GM19328 (cell line): ENCODE measurements around the gene TPO.

Experiments
- ATAC-seq: cut with Tn5 transposase; IDR thresholded peaks from one replicate; pipeline ENCODE4 v1.9.1; 2021; ENCODE audit warnings: mild to moderate bottlenecking, moderate library complexity; ENCODE audit not compliant: unreplicated experiment

The TPO gene

GRCh38 chr2:1518331-1518803, 105.1 kb downstream of the TPO start:
- no peak for ATAC-seq

GRCh38 chr2:1518867-1519530, 105.7 kb downstream of the TPO start:
- no peak for ATAC-seq

- no peak for ATAC-seq
These were observed 108.1 kb downstream of the TPO start for GRCh38 chr2:1521191-1521877.

GRCh38 chr2:1521878-1522830, 108.9 kb downstream of the TPO start:
- no peak for ATAC-seq

GRCh38 chr2:1527153-1527992, 114.1 kb downstream of the TPO start:
- no peak for ATAC-seq

GRCh38 chr2:1528273-1529064, 115.2 kb downstream of the TPO start:
- no peak for ATAC-seq

GRCh38 chr2:1538663-1539062, 125.4 kb downstream of the TPO start:
- ATAC-seq = no peak

GRCh38 chr2:1539441-1539840, 126.2 kb downstream of the TPO start:
- no peak for ATAC-seq

- ATAC-seq = no peak
These were observed 126.7 kb downstream of the TPO start for GRCh38 chr2:1539973-1540372.

- ATAC-seq = no peak
These were observed 127.2 kb downstream of the TPO start for GRCh38 chr2:1540481-1540880.

- ATAC-seq = no peak
These were observed 127.8 kb downstream of the TPO start for GRCh38 chr2:1541040-1541439.

- no peak for ATAC-seq
These were observed 128.7 kb downstream of the TPO start for GRCh38 chr2:1541819-1542475.

GRCh38 chr2:1542971-1543370, 129.7 kb downstream of the TPO start:
- no peak for ATAC-seq

- no peak for ATAC-seq
These were observed 130.7 kb downstream of the TPO start for GRCh38 chr2:1543776-1544477.

- no peak for ATAC-seq
These were observed 131.3 kb downstream of the TPO start for GRCh38 chr2:1544478-1545069.

GRCh38 chr2:1546023-1546591, 132.8 kb downstream of the TPO start:
- ATAC-seq = no peak

GRCh38 chr2:1546901-1547300, 133.6 kb downstream of the TPO start:
- ATAC-seq = no peak
